T47D (cell line): ENCODE measurements around the gene UBE2QL1.

Experiments used
- DNase-seq, 2 experiments: peaks; one replicate each; pipeline versions ENCODE4 v3.0.0 to v3.0.0-alpha.2; 2011 to 2012; ENCODE audit warnings: low read depth in 1 of 2, low spot score in 1 of 2
- JUND ChIP-seq: IDR thresholded peaks from 2 replicates; pipeline ENCODE4 v1.6.1; 2012; ENCODE audit warnings: low read depth
- in situ Hi-C: cut with HindIII; loops from 2 replicates; pipeline ENCODE4 v1.10.0; 2016; ENCODE audit warnings: low sequenced_read_pairs, low pct_unique_long_range_greater_than_20kb

Gene UBE2QL1

GRCh38 chr5:6465831-6466790 is 17.5 kb downstream of the UBE2QL1 start:
- DNase-seq, result no peak
- no peak for TF ChIP-seq JUND
- in situ Hi-C loops, result no loop called here

GRCh38 chr5:6466975-6467567 is 18.4 kb downstream of the UBE2QL1 start:
- in situ Hi-C loops, result no loop called here
- TF ChIP-seq JUND, result no peak
- no peak for DNase-seq

GRCh38 chr5:6467591-6467990 is 18.9 kb downstream of the UBE2QL1 start:
- DNase-seq, result no peak
- TF ChIP-seq JUND, result no peak
- in situ Hi-C loops, result no loop called here

- in situ Hi-C loops, result no loop called here
- DNase-seq, result no peak
- no peak for TF ChIP-seq JUND
These were observed 19.4 kb downstream of the UBE2QL1 start for GRCh38 chr5:6468104-6468503.

GRCh38 chr5:6468870-6469269 is 20.2 kb downstream of the UBE2QL1 start:
- TF ChIP-seq JUND, result no peak
- DNase-seq, result no peak
- in situ Hi-C loops, result no loop called here

- DNase-seq, result no peak
- in situ Hi-C loops, result no loop called here
- no peak for TF ChIP-seq JUND
These were observed 21.2 kb downstream of the UBE2QL1 start for GRCh38 chr5:6469836-6470235.

- DNase-seq, result no peak
- no peak for TF ChIP-seq JUND
- in situ Hi-C loops, result no loop called here
These were observed 22.0 kb downstream of the UBE2QL1 start for GRCh38 chr5:6470672-6471071.

- DNase-seq, result no peak
- no peak for TF ChIP-seq JUND
- in situ Hi-C loops, result no loop called here
These were observed 22.6 kb downstream of the UBE2QL1 start for GRCh38 chr5:6471252-6471651.

- in situ Hi-C loops, result no loop called here
- peak in 1 of 2 experiments; percentile 20 for DNase-seq
- no peak for TF ChIP-seq JUND
These were observed 24.1 kb downstream of the UBE2QL1 start for GRCh38 chr5:6472792-6473191.

- TF ChIP-seq JUND, result no peak
- in situ Hi-C loops, result no loop called here
- no peak for DNase-seq
These were observed 24.6 kb downstream of the UBE2QL1 start for GRCh38 chr5:6473284-6473683.

GRCh38 chr5:6475626-6476312 is 27.1 kb downstream of the UBE2QL1 start:
- in situ Hi-C loops, result no loop called here
- TF ChIP-seq JUND, result no peak
- DNase-seq, result no peak

GRCh38 chr5:6476313-6476661 is 27.6 kb downstream of the UBE2QL1 start:
- DNase-seq, result no peak
- in situ Hi-C loops, result no loop called here
- TF ChIP-seq JUND, result no peak

GRCh38 chr5:6478793-6479192 is 30.1 kb downstream of the UBE2QL1 start:
- DNase-seq, result no peak
- in situ Hi-C loops, result no loop called here
- no peak for TF ChIP-seq JUND
